SK-N-MC (cell line): ENCODE measurements around the gene GABRB2.

Source experiments
- EZH2 ChIP-seq: fragments of 200-600 bp; sonication (generic); IDR thresholded peaks from one replicate; pipeline ENCODE4 v1.6.1; 2017; ENCODE audit warnings: antibody characterized with exemption
- FOXP2 ChIP-seq: optimal IDR thresholded peaks from 2 replicates; pipeline ENCODE3; 2011; ENCODE audit warnings: mild to moderate bottlenecking, moderate library complexity; ENCODE audit not compliant: insufficient read depth; ENCODE audit errors: extremely low read length, control extremely low read depth
- POLR2AphosphoS5 ChIP-seq: IDR thresholded peaks from 2 replicates; pipeline ENCODE4 v1.6.1; 2012; ENCODE audit warnings: mild to moderate bottlenecking, low read depth, low read length, borderline replicate concordance

DNA sequence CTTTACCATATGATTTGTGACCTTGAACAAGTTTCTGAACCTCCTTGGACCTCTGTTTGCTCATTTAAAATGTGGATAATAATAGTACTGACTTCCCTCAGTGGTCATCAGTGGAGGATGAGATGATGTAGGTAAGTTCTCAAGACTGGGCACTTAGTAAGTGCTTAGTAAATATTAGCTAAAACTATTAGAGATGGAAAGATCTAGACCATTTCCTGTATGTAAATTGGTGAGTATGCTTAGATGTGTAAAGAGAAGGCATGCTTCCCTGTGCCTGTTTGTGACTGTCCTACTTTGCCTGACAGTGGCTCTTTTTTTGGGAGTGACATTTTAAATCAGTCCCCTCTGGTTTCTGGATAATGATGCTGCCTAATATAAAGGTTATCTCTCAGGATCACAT, 288.1 kb downstream of the GABRB2 start:
- TF ChIP-seq EZH2 (no peak), POLR2AphosphoS5 (no peak), FOXP2 (no peak)
